K562 (cell line): ENCODE data around the gene TJP3. TPM values are rescaled to one million over a fixed set of nuclear protein-coding genes. Genes with fewer than 3 reads are reported as not detected.

ENCODE experiments used
- BCOR ChIP-seq: fragments of 450-650 bp; IDR thresholded peaks from 2 replicates; pipeline ENCODE4 v1.6.1; 2016
- DACH1 ChIP-seq: fragments of 450-650 bp; IDR thresholded peaks from 2 replicates; pipeline ENCODE4 v1.6.1; 2018; ENCODE audit not compliant: partially characterized antibody
- MAFK ChIP-seq: IDR thresholded peaks from 2 replicates; pipeline ENCODE4 v1.6.1; 2011; ENCODE audit warnings: low read length, improper control_type of control experiment
- MEF2D ChIP-seq: conservative IDR thresholded peaks from 2 replicates; pipeline ENCODE4 v1.6.1; 2016; ENCODE audit warnings: low read depth, missing genetic modification characterization, missing compliant biosample characterization
- ZNF717 ChIP-seq: fragments of 250-450 bp; sonication (Bioruptor Pico); IDR thresholded peaks from 2 replicates; pipeline ENCODE4 v1.5.0; 2021
- polyA plus RNA-seq, 8 experiments: library from polyadenylated mRNA; depleted of rRNA in 4 of 8; stranded (reverse) in 5 of 8; unstranded in 3 of 8; fragments of >200 nt; fragmentation: Nextera tagmentation in 2 of 8; fragmentation: Illumina TruSeq in 1 of 8; extraction: Ambion mirVana in 2 of 8; extraction: Trizol in 1 of 8; gene quantifications; 2 replicates each; pipeline versions ENCODE4 v1.2.1 to v1.2.3, GENCODE V29; 2011 to 2014; ENCODE audit warnings: inconsistent platforms in 1 of 8, missing spikeins in 1 of 8
- total RNA-seq, 7 experiments: library from RNA; depleted of rRNA in 6 of 7; stranded (reverse); fragments of >200 nt in 6 of 7; fragmentation: Illumina TruSeq in 2 of 7; extraction: Trizol in 2 of 7; gene quantifications; 2 replicates each; pipeline versions ENCODE4 v1.2.1 to v1.2.3, GENCODE V29; 2011 to 2021; ENCODE audit warnings: low replicate concordance in 1 of 7
- TF ChIP-seq, protein P1 (sequence below): sonication (generic); formaldehyde crosslinking; IDR thresholded peaks from 2 replicates; pipeline ENCODE4 v1.8.1; 2023; ENCODE audit warnings: missing genetic modification reagents, mild to moderate bottlenecking, borderline replicate concordance

The TJP3 gene
- total and polyA plus RNA-seq, 9 of the 15 experiments (the other 6 are each of a cell fraction or from before 2014, with no cell fraction given): 0.11 to 2.4 (median 0.57) TPM; not detected in 1

GRCh38 chr19:3659746-3660112, 48.5 kb upstream of the TJP3 start (continued):
- TF ChIP-seq MEF2D (tag) (no peak), DACH1 (no peak), MAFK (no peak), BCOR (no peak), ZNF717 (CRISPR knock-in tag) (no peak)
- TF ChIP-seq, protein P1, sequence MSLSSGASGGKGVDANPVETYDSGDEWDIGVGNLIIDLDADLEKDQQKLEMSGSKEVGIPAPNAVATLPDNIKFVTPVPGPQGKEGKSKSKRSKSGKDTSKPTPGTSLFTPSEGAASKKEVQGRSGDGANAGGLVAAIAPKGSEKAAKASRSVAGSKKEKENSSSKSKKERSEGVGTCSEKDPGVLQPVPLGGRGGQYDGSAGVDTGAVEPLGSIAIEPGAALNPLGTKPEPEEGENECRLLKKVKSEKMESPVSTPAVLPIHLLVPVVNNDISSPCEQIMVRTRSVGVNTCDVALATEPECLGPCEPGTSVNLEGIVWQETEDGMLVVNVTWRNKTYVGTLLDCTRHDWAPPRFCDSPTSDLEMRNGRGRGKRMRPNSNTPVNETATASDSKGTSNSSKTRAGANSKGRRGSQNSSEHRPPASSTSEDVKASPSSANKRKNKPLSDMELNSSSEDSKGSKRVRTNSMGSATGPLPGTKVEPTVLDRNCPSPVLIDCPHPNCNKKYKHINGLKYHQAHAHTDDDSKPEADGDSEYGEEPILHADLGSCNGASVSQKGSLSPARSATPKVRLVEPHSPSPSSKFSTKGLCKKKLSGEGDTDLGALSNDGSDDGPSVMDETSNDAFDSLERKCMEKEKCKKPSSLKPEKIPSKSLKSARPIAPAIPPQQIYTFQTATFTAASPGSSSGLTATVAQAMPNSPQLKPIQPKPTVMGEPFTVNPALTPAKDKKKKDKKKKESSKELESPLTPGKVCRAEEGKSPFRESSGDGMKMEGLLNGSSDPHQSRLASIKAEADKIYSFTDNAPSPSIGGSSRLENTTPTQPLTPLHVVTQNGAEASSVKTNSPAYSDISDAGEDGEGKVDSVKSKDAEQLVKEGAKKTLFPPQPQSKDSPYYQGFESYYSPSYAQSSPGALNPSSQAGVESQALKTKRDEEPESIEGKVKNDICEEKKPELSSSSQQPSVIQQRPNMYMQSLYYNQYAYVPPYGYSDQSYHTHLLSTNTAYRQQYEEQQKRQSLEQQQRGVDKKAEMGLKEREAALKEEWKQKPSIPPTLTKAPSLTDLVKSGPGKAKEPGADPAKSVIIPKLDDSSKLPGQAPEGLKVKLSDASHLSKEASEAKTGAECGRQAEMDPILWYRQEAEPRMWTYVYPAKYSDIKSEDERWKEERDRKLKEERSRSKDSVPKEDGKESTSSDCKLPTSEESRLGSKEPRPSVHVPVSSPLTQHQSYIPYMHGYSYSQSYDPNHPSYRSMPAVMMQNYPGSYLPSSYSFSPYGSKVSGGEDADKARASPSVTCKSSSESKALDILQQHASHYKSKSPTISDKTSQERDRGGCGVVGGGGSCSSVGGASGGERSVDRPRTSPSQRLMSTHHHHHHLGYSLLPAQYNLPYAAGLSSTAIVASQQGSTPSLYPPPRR: no peak
